Endothelial cell of umbilical vein (primary cell): ENCODE measurements around the gene SAP30L. TPM values are rescaled to one million over a fixed set of nuclear protein-coding genes. Genes with fewer than 3 reads are reported as not detected.

Source experiments
- BruUV-seq: library from RNA; stranded (reverse); fragments of 400-500 nt; replicated peaks from 2 replicates; lab custom pipeline; 2021; lab: Mats Ljungman, UMichigan
- CTCF ChIA-PET: fragments of 300-600, 350-600 bp; sonication (Branson Sonifier 250); formaldehyde crosslinking; loops from one replicate; lab custom pipeline; 2021; ENCODE audit warnings: antibody characterized with exemption, inconsistent platforms; lab: Charles Lee
- POLR2A ChIA-PET: fragments of 300-600, 350-600 bp; sonication (Branson Sonifier 250); formaldehyde crosslinking; loops from one replicate; lab custom pipeline; 2021; ENCODE audit warnings: antibody characterized with exemption, inconsistent platforms; lab: Charles Lee
- DNase-seq: peaks from one replicate; pipeline ENCODE4 v3.0.0-alpha.2; 2011; ENCODE audit warnings: low read depth, low spot score
- FAIRE-seq: peaks from 2 replicates; lab custom pipeline; 2011; peaks lifted over from hg19 to GRCh38; lab: Jason Lieb, UNC
- H2AFZ ChIP-seq: 2 replicates; pipeline ENCODE4 v1.6.0; 2012; ENCODE audit warnings: low read depth, low read length, control low read depth, inconsistent platforms
- H3K27ac ChIP-seq: 2 replicates; pipeline ENCODE4 v1.5.1; 2011; ENCODE audit warnings: low read depth, mild to moderate bottlenecking, control low read depth, low read length, moderate library complexity; ENCODE audit not compliant: insufficient read depth
- H3K27me3 ChIP-seq, 2 experiments: 2 replicates each; pipeline versions ENCODE4 v1.6.0 to v1.6.1; 2011; ENCODE audit warnings: low read length in 2 of 2, mixed read lengths in 1 of 2; ENCODE audit not compliant: control insufficient read depth in 2 of 2, insufficient read depth in 2 of 2
- H3K36me3 ChIP-seq, 2 experiments: 2 replicates in 1 of 2; 3 replicates in 1 of 2; pipeline ENCODE4 v1.5.1; 2011; ENCODE audit warnings: low read length in 2 of 2, mild to moderate bottlenecking in 1 of 2, moderate library complexity in 1 of 2; ENCODE audit not compliant: control insufficient read depth in 2 of 2, insufficient read depth in 2 of 2; ENCODE audit errors: extremely low read depth in 1 of 2
- H3K4me1 ChIP-seq: 3 replicates; pipeline ENCODE4 v1.5.1; 2011; ENCODE audit warnings: mild to moderate bottlenecking, low read length; ENCODE audit not compliant: control insufficient read depth, insufficient read depth; ENCODE audit errors: extremely low read depth
- H3K4me2 ChIP-seq: 2 replicates; pipeline ENCODE4 v1.6.1; 2011; ENCODE audit warnings: low read length, control low read depth, mixed read lengths; ENCODE audit not compliant: insufficient read depth
- H3K4me3 ChIP-seq, 3 experiments: fragments of 200-600 bp in 1 of 3; sonication (generic), shearing (Covaris generic) in 1 of 3; replicated peaks in 1 of 3; 2 replicates each; pipeline ENCODE4 v1.5.1; 2011 to 2016; ENCODE audit warnings: control low read depth in 3 of 3, low read length in 3 of 3, mild to moderate bottlenecking in 2 of 3, inconsistent platforms in 1 of 3, low read depth in 1 of 3, moderate library complexity in 1 of 3; ENCODE audit not compliant: insufficient read depth in 1 of 3
- H3K79me2 ChIP-seq: 2 replicates; pipeline ENCODE4 v1.6.0; 2012; ENCODE audit warnings: low read length, inconsistent platforms; ENCODE audit not compliant: control insufficient read depth, insufficient read depth
- H3K9ac ChIP-seq: replicated peaks from 2 replicates; pipeline ENCODE3; 2011; ENCODE audit warnings: low read length, control low read depth; ENCODE audit not compliant: insufficient read depth; ENCODE audit errors: extremely low read depth
- H3K9me1 ChIP-seq: replicated peaks from 3 replicates; pipeline ENCODE4 v1.6.0; 2011; ENCODE audit warnings: mild to moderate bottlenecking, low read length; ENCODE audit not compliant: control insufficient read depth, insufficient read depth; ENCODE audit errors: extremely low read depth
- H3K9me3 ChIP-seq: replicated peaks from 2 replicates; pipeline ENCODE4 v1.5.1; 2012; ENCODE audit warnings: low read length, inconsistent platforms; ENCODE audit not compliant: control insufficient read depth, insufficient read depth
- H4K20me1 ChIP-seq: replicated peaks from 2 replicates; pipeline ENCODE3; 2011; ENCODE audit warnings: mild to moderate bottlenecking, low read length; ENCODE audit not compliant: control insufficient read depth, insufficient read depth; ENCODE audit errors: extremely low read depth
- EZH2 ChIP-seq: IDR thresholded peaks from 2 replicates; pipeline ENCODE4 v1.6.1; 2012; ENCODE audit warnings: borderline replicate concordance, low read depth, mild to moderate bottlenecking, moderate library complexity, low read length, inconsistent platforms; ENCODE audit not compliant: severe bottlenecking
- FOS ChIP-seq: IDR thresholded peaks from 2 replicates; pipeline ENCODE4 v1.6.1; 2011; ENCODE audit warnings: mild to moderate bottlenecking, low read length, moderate library complexity, borderline replicate concordance; ENCODE audit not compliant: insufficient read depth
- GATA2 ChIP-seq: IDR thresholded peaks from 2 replicates; pipeline ENCODE4 v1.7.0; 2011; ENCODE audit warnings: low read depth, mild to moderate bottlenecking, moderate library complexity, mixed read lengths, low read length; ENCODE audit not compliant: insufficient read length, insufficient read depth
- JUN ChIP-seq: IDR thresholded peaks from 2 replicates; pipeline ENCODE4 v1.6.1; 2011; ENCODE audit warnings: borderline replicate concordance, low read depth; ENCODE audit not compliant: insufficient read length, insufficient read depth
- MYC ChIP-seq: IDR thresholded peaks from one replicate; pipeline ENCODE4 v1.6.1; 2011; ENCODE audit warnings: mild to moderate bottlenecking, low read depth, low read length
- POLR2A ChIP-seq: IDR thresholded peaks from 2 replicates; pipeline ENCODE4 v1.6.1; 2012; ENCODE audit warnings: low read depth, mild to moderate bottlenecking, control low read depth, low read length
- POLR2AphosphoS5 ChIP-seq: IDR thresholded peaks from 2 replicates; pipeline ENCODE4 v1.6.1; 2012; ENCODE audit warnings: low read depth, mild to moderate bottlenecking, control low read depth, low read length, moderate library complexity; ENCODE audit not compliant: insufficient read depth
- dilution Hi-C: fragments of 300-500 bp; cut with MboI; formaldehyde crosslinking; loops from one replicate; pipeline ENCODE4 v1.15.0; 2019; ENCODE audit warnings: low sequenced_read_pairs; ENCODE audit not compliant: extremely low pct_ligation_motif_present
- intact Hi-C: fragments of 100-400 bp; cut with micrococcal nuclease; formaldehyde crosslinking; loops from one replicate; pipeline ENCODE4 v1.10.0; 2022
- polyA plus RNA-seq, 4 experiments: library from polyadenylated mRNA; depleted of rRNA in 3 of 4; stranded (reverse) in 3 of 4; unstranded in 1 of 4; fragments of >200 nt; gene quantifications; 2 replicates each; pipeline versions ENCODE4 v1.2.1 to v1.2.3, GENCODE V29; 2011 to 2012; ENCODE audit warnings: missing spikeins in 1 of 4
- total RNA-seq: library from RNA; stranded (reverse); gene quantifications from 2 replicates; pipeline ENCODE4 v1.2.3, GENCODE V29; 2021
- TF ChIP-seq, protein P1 (sequence below): IDR thresholded peaks from 2 replicates; pipeline ENCODE4 v1.6.1; 2011; ENCODE audit not compliant: insufficient read depth, insufficient read length
- TF ChIP-seq, protein P2 (sequence below), 2 donors: IDR thresholded peaks; 1 replicate in 1 of 2; 2 replicates in 1 of 2; pipeline ENCODE4 v1.5.1; 2011; ENCODE audit warnings: low read length in 2 of 2, mild to moderate bottlenecking in 2 of 2, moderate library complexity in 2 of 2, control low read depth in 1 of 2, inconsistent platforms in 1 of 2, low read depth in 1 of 2; ENCODE audit not compliant: insufficient read depth in 1 of 2; ENCODE audit errors: extremely low read depth in 1 of 2

Gene SAP30L
- total and polyA plus RNA-seq, 2 donors (not counting 3 experiments of a cell fraction or from before 2014, with no cell fraction given) = 18.1 to 37.8 TPM

DNA sequence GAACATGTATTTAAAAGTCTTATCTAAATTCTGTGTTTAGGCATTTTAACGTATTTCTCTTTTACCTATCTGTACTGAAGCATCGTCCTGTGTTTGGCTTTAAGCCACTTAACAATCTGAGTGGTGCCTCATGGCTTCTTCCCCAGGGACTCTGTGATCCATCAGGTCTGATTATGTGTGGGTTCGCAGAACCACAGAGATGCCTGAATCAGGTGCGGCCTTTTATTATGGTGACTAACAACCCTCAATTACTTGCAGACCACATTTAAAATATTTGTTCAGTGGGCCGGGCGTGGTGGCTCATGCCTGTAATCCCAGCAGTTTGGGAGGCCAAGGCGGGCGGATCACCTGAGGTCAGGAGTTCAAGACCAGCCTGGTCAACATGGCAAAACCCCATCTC is 39.6 kb upstream of the SAP30L start:
- intact Hi-C loops (loop anchor here (2.0 to 5.0 kb wide), 2 partner anchors 59 to 74 kb away; no protein-coding TSS in a partner anchor), dilution Hi-C loops (no loop called here)
- Histone ChIP-seq H3K9me3 (no peaks in the 10 kb centered on the region), H3K36me3 (peaks cover 5 to 7% of the 10 kb centered on the region in 2 experiments), H3K4me2 (no peak overlapping the region), H3K27me3 (no peaks in the 10 kb centered on the region), H3K27ac (no peak overlapping the region), H3K9ac (no peak overlapping the region), H4K20me1 (no peaks in the 10 kb centered on the region), H3K4me1 (no peaks in the 10 kb centered on the region), H3K79me2 (no peaks in the 10 kb centered on the region), H3K9me1 (no peaks in the 10 kb centered on the region), H2AFZ (no peak overlapping the region), H3K4me3 (no peak overlapping the region)
- POLR2A ChIA-PET = no interaction called here
- no TSS peak for BruUV-seq
- FAIRE-seq (no peak), DNase-seq (no peak)
- CTCF ChIA-PET = interaction anchor here (1.1 to 4.5 kb wide), 13 partner anchors 38 to 432 kb away, joined by 3 to 175 read pairs (median 15); partner anchors contain the start of gene GALNT10
- TF ChIP-seq JUN (no peak), POLR2AphosphoS5 (no peak), GATA2 (no peak), EZH2 (no peak), FOS (no peak), POLR2A (no peak), MYC (no peak)
- TF ChIP-seq, protein P1, sequence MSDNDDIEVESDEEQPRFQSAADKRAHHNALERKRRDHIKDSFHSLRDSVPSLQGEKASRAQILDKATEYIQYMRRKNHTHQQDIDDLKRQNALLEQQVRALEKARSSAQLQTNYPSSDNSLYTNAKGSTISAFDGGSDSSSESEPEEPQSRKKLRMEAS = no peak
- TF ChIP-seq, protein P2, sequence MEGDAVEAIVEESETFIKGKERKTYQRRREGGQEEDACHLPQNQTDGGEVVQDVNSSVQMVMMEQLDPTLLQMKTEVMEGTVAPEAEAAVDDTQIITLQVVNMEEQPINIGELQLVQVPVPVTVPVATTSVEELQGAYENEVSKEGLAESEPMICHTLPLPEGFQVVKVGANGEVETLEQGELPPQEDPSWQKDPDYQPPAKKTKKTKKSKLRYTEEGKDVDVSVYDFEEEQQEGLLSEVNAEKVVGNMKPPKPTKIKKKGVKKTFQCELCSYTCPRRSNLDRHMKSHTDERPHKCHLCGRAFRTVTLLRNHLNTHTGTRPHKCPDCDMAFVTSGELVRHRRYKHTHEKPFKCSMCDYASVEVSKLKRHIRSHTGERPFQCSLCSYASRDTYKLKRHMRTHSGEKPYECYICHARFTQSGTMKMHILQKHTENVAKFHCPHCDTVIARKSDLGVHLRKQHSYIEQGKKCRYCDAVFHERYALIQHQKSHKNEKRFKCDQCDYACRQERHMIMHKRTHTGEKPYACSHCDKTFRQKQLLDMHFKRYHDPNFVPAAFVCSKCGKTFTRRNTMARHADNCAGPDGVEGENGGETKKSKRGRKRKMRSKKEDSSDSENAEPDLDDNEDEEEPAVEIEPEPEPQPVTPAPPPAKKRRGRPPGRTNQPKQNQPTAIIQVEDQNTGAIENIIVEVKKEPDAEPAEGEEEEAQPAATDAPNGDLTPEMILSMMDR (IDR thresholded peaks at IDR 0.05; ENCODE audit: extremely low read depth in 1 of 2, insufficient read depth in 1 of 2, low read depth in 1 of 2, low read length in 2 of 2) = no peak
